Liver (tissue), 3 donors: ENCODE results near the gene IL21.

Experiments used
- FOXA1 ChIP-seq: IDR thresholded peaks from 2 replicates; pipeline ENCODE4 v1.6.1; 2016; ENCODE audit warnings: antibody characterized with exemption
- JUND ChIP-seq, 2 donors: IDR thresholded peaks; 2 replicates each; pipeline ENCODE4 v1.6.1; 2016; ENCODE audit warnings: antibody characterized with exemption in 2 of 2
- MAX ChIP-seq: IDR thresholded peaks from 2 replicates; pipeline ENCODE4 v1.6.1; 2016; ENCODE audit warnings: antibody characterized with exemption
- RAD21 ChIP-seq, 2 donors: IDR thresholded peaks; 2 replicates each; pipeline ENCODE4 v1.6.1; 2016; ENCODE audit warnings: antibody characterized with exemption in 2 of 2, mild to moderate bottlenecking in 2 of 2
- SP1 ChIP-seq: IDR thresholded peaks from 2 replicates; pipeline ENCODE4 v1.6.1; 2018; ENCODE audit warnings: antibody characterized with exemption, mild to moderate bottlenecking
- TAF1 ChIP-seq: conservative IDR thresholded peaks from 2 replicates; pipeline ENCODE4 v1.6.1; 2016; ENCODE audit warnings: antibody characterized with exemption, mild to moderate bottlenecking
- YY1 ChIP-seq: IDR thresholded peaks from 2 replicates; pipeline ENCODE4 v1.6.1; 2016; ENCODE audit warnings: antibody characterized with exemption, mild to moderate bottlenecking
- TF ChIP-seq, protein P1 (sequence below): IDR thresholded peaks from 2 replicates; pipeline ENCODE4 v1.6.1; 2016; ENCODE audit warnings: antibody characterized with exemption, mild to moderate bottlenecking
- TF ChIP-seq, protein P2 (sequence below): fragments of 150-350 bp; IDR thresholded peaks from 2 replicates; pipeline ENCODE4 v1.5.1; 2017; ENCODE audit warnings: improper control_type of control experiment, low read depth, low read length; ENCODE audit not compliant: missing input control
- TF ChIP-seq, protein P3 (sequence below): IDR thresholded peaks from 2 replicates; pipeline ENCODE4 v1.6.1; 2016; ENCODE audit warnings: antibody characterized with exemption
- donor health status: healthy.
- donor health status: healthy.

- TF ChIP-seq, protein P1, sequence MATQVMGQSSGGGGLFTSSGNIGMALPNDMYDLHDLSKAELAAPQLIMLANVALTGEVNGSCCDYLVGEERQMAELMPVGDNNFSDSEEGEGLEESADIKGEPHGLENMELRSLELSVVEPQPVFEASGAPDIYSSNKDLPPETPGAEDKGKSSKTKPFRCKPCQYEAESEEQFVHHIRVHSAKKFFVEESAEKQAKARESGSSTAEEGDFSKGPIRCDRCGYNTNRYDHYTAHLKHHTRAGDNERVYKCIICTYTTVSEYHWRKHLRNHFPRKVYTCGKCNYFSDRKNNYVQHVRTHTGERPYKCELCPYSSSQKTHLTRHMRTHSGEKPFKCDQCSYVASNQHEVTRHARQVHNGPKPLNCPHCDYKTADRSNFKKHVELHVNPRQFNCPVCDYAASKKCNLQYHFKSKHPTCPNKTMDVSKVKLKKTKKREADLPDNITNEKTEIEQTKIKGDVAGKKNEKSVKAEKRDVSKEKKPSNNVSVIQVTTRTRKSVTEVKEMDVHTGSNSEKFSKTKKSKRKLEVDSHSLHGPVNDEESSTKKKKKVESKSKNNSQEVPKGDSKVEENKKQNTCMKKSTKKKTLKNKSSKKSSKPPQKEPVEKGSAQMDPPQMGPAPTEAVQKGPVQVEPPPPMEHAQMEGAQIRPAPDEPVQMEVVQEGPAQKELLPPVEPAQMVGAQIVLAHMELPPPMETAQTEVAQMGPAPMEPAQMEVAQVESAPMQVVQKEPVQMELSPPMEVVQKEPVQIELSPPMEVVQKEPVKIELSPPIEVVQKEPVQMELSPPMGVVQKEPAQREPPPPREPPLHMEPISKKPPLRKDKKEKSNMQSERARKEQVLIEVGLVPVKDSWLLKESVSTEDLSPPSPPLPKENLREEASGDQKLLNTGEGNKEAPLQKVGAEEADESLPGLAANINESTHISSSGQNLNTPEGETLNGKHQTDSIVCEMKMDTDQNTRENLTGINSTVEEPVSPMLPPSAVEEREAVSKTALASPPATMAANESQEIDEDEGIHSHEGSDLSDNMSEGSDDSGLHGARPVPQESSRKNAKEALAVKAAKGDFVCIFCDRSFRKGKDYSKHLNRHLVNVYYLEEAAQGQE = no peak
- TF ChIP-seq JUND (IDR thresholded peaks at IDR 0.05) (no peak), SP1 (no peak), RAD21 (IDR thresholded peaks at IDR 0.05) (no peak), YY1 (no peak), MAX (no peak), FOXA1 (no peak), TAF1 (no peak)
- TF ChIP-seq, protein P2, sequence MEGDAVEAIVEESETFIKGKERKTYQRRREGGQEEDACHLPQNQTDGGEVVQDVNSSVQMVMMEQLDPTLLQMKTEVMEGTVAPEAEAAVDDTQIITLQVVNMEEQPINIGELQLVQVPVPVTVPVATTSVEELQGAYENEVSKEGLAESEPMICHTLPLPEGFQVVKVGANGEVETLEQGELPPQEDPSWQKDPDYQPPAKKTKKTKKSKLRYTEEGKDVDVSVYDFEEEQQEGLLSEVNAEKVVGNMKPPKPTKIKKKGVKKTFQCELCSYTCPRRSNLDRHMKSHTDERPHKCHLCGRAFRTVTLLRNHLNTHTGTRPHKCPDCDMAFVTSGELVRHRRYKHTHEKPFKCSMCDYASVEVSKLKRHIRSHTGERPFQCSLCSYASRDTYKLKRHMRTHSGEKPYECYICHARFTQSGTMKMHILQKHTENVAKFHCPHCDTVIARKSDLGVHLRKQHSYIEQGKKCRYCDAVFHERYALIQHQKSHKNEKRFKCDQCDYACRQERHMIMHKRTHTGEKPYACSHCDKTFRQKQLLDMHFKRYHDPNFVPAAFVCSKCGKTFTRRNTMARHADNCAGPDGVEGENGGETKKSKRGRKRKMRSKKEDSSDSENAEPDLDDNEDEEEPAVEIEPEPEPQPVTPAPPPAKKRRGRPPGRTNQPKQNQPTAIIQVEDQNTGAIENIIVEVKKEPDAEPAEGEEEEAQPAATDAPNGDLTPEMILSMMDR = no peak
- TF ChIP-seq, protein P3, sequence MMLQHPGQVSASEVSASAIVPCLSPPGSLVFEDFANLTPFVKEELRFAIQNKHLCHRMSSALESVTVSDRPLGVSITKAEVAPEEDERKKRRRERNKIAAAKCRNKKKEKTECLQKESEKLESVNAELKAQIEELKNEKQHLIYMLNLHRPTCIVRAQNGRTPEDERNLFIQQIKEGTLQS = no peak
These were observed 14.3 kb upstream of the IL21 start for GRCh38 chr4:122635205-122635604.
